ENCODE data around the gene TXNRD1.

- TF ChIP-seq CTCF (IDR thresholded peaks at IDR 0.05; ENCODE audit: insufficient read depth, low read depth, low read length) (no peak), EZH2 (IDR thresholded peaks at IDR 0.05; ENCODE audit: insufficient read depth, low read length) (no peak)
These were observed 28.0 kb upstream of the TXNRD1 start for GRCh38 chr12:104187446-104188155.

Data from astrocyte (in vitro differentiated cells and primary cell).